Measurements from ENCODE around the gene MYBBP1A. TPM values are rescaled to one million over a fixed set of nuclear protein-coding genes. Genes with fewer than 3 reads are reported as not detected.

The MYBBP1A gene
- total and polyA plus RNA-seq, 10 donors, result 24.7 to 71.2 (median 51.5) TPM

GRCh38 chr17:4560837-4561256 is 5.7 kb upstream of the MYBBP1A start:
- intact Hi-C loops (cut with DNase I; ENCODE audit: low total_unique reads), result loop anchor here (10.0 kb wide), 2 partner anchors 136 to 324 kb away; no protein-coding TSS in a partner anchor
- no peak for TF ChIP-seq POLR2A (IDR thresholded peaks at IDR 0.05)
- TF ChIP-seq POLR2AphosphoS5 (IDR thresholded peaks at IDR 0.05), result no peak
- TF ChIP-seq CTCF (IDR thresholded peaks at IDR 0.05 in 8 of 11, conservative IDR thresholded peaks at IDR 0.05 in 3 of 11), result no peak
- 72 to 88% (median 76%) methylated on average over 10 to 11 of the region's 11 CpGs for WGBS, 5 donors
- Histone ChIP-seq H3K4me1 (peaks cover 8 to 45% (median 25%) of the 10 kb centered on the region in 6 donors), H3K9me3 (no peaks in the 10 kb centered on the region), H3K27ac (no peak overlapping the region), H3K36me3 (no peaks in the 10 kb centered on the region), H3K4me3 (no peak overlapping the region), H3K27me3 (replicated peaks in 1 of 7) (no peaks in the 10 kb centered on the region)
- DNase-seq, result no peak

GRCh38 chr17:4560421-4560820 is 5.2 kb upstream of the MYBBP1A start, which contains the start of gene GGT6:
Gene GGT6, minus strand, starts transcription at chr17:4560577. Its CDS starts 56 bp downstream, at chr17:4560521.
- intact Hi-C loops (cut with DNase I; ENCODE audit: low total_unique reads), result loop anchor here (10.0 kb wide), 2 partner anchors 136 to 324 kb away; no protein-coding TSS in a partner anchor

GRCh38 chr17:4559966-4560365 is 4.8 kb upstream of the MYBBP1A start:
- no peaks in the 10 kb centered on the region for H3K27me3 ChIP-seq (replicated peaks in 1 of 7)
- intact Hi-C loops (cut with DNase I; ENCODE audit: low total_unique reads), result loop anchor here (10.0 kb wide), 2 partner anchors 135 to 325 kb away; no protein-coding TSS in a partner anchor
- 87 to 100% (median 91%) methylated on average over 1 to 5 of the region's 5 CpGs for WGBS, 5 donors
- peaks cover 5 to 45% (median 23%) of the 10 kb centered on the region in 6 donors for H3K4me1 ChIP-seq
- no peak overlapping the region for H3K4me3 ChIP-seq
- H3K27ac ChIP-seq, result no peak overlapping the region
- H3K36me3 ChIP-seq, result no peaks in the 10 kb centered on the region
- peak; percentile 70 for DNase-seq
- no peaks in the 10 kb centered on the region for H3K9me3 ChIP-seq
- TF ChIP-seq POLR2AphosphoS5 (IDR thresholded peaks at IDR 0.05), result no peak
- no peak for TF ChIP-seq POLR2A (IDR thresholded peaks at IDR 0.05)
- TF ChIP-seq CTCF (IDR thresholded peaks at IDR 0.05 in 8 of 11, conservative IDR thresholded peaks at IDR 0.05 in 3 of 11), result no peak

More at GRCh38 chr17:4560421-4560820, 5.2 kb upstream of the MYBBP1A start, which contains the start of gene GGT6:
- H3K4me1 ChIP-seq, result peaks cover 6 to 45% (median 24%) of the 10 kb centered on the region in 6 donors
- H3K36me3 ChIP-seq, result no peaks in the 10 kb centered on the region
- WGBS, 5 donors, result 83 to 92% (median 89%) methylated on average over 12 of the region's 12 CpGs
- peak; percentile 63 for DNase-seq
- H3K27ac ChIP-seq, result no peak within 1 kb of the TSS
- H3K9me3 ChIP-seq, result no peaks in the 10 kb centered on the region
- TF ChIP-seq POLR2A (IDR thresholded peaks at IDR 0.05) (no peak), CTCF (IDR thresholded peaks at IDR 0.05 in 8 of 11, conservative IDR thresholded peaks at IDR 0.05 in 3 of 11) (no peak), POLR2AphosphoS5 (IDR thresholded peaks at IDR 0.05) (no peak)
- no peaks in the 10 kb centered on the region for H3K27me3 ChIP-seq (replicated peaks in 1 of 7)
- H3K4me3 ChIP-seq, result no peak within 1 kb of the TSS

- Histone ChIP-seq H3K36me3 (no peaks in the 10 kb centered on the region), H3K9me3 (no peaks in the 10 kb centered on the region), H3K4me3 (no peak overlapping the region), H3K4me1 (peaks cover 11 to 52% (median 30%) of the 10 kb centered on the region in 6 donors), H3K27me3 (replicated peaks in 1 of 7) (no peaks in the 10 kb centered on the region), H3K27ac (no peak overlapping the region)
- intact Hi-C loops (cut with DNase I; ENCODE audit: low total_unique reads), result no loop called here
- 60 to 83% (median 78%) methylated on average over 1 to 17 of the region's 17 CpGs for WGBS, 5 donors
- no peak for TF ChIP-seq CTCF (IDR thresholded peaks at IDR 0.05 in 8 of 11, conservative IDR thresholded peaks at IDR 0.05 in 3 of 11)
- TF ChIP-seq POLR2AphosphoS5 (IDR thresholded peaks at IDR 0.05), result no peak
- TF ChIP-seq POLR2A (IDR thresholded peaks at IDR 0.05), result no peak
- DNase-seq, result peak; percentile 73
Measured at GRCh38 chr17:4559139-4559791, 4.1 kb upstream of the MYBBP1A start.
